Sigmoid colon (tissue), 3 donors: Measurements from ENCODE around the gene SNTG2.

Experiments
- POLR2A ChIP-seq, 2 donors: fragments of 450-650 bp; IDR thresholded peaks; one replicate each; pipeline ENCODE4 v1.6.1; 2016; ENCODE audit warnings: antibody characterized with exemption in 2 of 2, mild to moderate bottlenecking in 2 of 2, moderate library complexity in 2 of 2
- TF ChIP-seq, protein P1 (sequence below), 4 experiments: fragments of 450-650 bp in 3 of 4; fragments of 200-600 bp in 1 of 4; IDR thresholded peaks; one replicate each; pipeline ENCODE4 v1.5.1; 2016 to 2019; ENCODE audit warnings: antibody characterized with exemption in 4 of 4, mild to moderate bottlenecking in 3 of 4, moderate library complexity in 2 of 4

DNA sequence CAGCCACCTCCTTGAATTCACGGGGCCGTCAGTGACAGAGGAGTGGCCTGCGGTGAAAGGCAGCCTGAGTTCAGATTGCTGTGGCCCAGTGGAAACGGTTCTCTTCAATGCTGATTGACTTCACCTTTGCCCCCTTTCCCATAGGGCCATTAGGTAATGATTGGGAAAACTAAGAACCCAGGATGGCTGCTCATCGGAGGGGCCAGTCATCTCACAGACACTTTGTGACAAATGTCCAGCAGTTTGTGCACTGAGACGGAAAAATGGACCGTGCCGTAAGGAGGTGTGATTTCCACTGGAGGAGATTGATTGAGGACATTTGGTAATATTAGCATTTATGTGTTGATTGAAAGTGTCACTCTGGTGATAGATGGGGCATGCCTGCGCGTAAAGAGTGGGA lies 402.9 kb downstream of the SNTG2 start:
- TF ChIP-seq, protein P1, sequence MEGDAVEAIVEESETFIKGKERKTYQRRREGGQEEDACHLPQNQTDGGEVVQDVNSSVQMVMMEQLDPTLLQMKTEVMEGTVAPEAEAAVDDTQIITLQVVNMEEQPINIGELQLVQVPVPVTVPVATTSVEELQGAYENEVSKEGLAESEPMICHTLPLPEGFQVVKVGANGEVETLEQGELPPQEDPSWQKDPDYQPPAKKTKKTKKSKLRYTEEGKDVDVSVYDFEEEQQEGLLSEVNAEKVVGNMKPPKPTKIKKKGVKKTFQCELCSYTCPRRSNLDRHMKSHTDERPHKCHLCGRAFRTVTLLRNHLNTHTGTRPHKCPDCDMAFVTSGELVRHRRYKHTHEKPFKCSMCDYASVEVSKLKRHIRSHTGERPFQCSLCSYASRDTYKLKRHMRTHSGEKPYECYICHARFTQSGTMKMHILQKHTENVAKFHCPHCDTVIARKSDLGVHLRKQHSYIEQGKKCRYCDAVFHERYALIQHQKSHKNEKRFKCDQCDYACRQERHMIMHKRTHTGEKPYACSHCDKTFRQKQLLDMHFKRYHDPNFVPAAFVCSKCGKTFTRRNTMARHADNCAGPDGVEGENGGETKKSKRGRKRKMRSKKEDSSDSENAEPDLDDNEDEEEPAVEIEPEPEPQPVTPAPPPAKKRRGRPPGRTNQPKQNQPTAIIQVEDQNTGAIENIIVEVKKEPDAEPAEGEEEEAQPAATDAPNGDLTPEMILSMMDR (IDR thresholded peaks at IDR 0.05), result no peak
- no peak for TF ChIP-seq POLR2A (IDR thresholded peaks at IDR 0.05)
